ENCODE measurements around the gene GDPGP1. TPM values are rescaled to one million over a fixed set of nuclear protein-coding genes. Genes with fewer than 3 reads are reported as not detected.

GDPGP1 gene
- total and polyA plus RNA-seq, 2 donors from 2014 or later = 4.8 to 15.3 TPM

- intact Hi-C loops (cut with DNase I) = no loop called here
- Histone ChIP-seq H3K27ac (ENCODE audit: low read depth in 2 of 2, low read length in 2 of 2) (peak overlapping the region; percentile 3 to 43), H3K9me3 (ENCODE audit: control insufficient read depth in 2 of 3, insufficient read depth in 1 of 3, low read length in 3 of 3) (no peaks in the 10 kb centered on the region), H3K4me3 (ENCODE audit: low read length in 3 of 3) (no peak overlapping the region), H3K9ac (ENCODE audit: low read length in 3 of 3) (peak overlapping the region in 1 of 3 donors; percentile 65), H3K4me1 (ENCODE audit: control insufficient read depth in 2 of 3, insufficient read depth in 2 of 3, low read depth in 1 of 3, low read length in 3 of 3) (peaks cover 0 to 35% (median 26%) of the 10 kb centered on the region in 3 donors), H3K36me3 (ENCODE audit: control insufficient read depth in 2 of 3, insufficient read depth in 3 of 3, low read length in 3 of 3) (no peaks in the 10 kb centered on the region), H3K27me3 (ENCODE audit: control insufficient read depth, insufficient read depth, low read length) (no peaks in the 10 kb centered on the region)
- FAIRE-seq (no peak), DNase-seq (peak in 2 of 5 donors; percentile 27 to 28)
- TF ChIP-seq CTCF (IDR thresholded peaks at IDR 0.05; ENCODE audit: borderline replicate concordance, extremely low read depth, insufficient read depth) = no peak
These were observed 40.8 kb upstream of the GDPGP1 start for GRCh38 chr15:90192961-90193786.

- H3K9ac ChIP-seq (ENCODE audit: low read length in 3 of 3) = no peak overlapping the region
- peaks cover 0 to 34% (median 26%) of the 10 kb centered on the region in 3 donors for H3K4me1 ChIP-seq (ENCODE audit: control insufficient read depth in 2 of 3, insufficient read depth in 2 of 3, low read depth in 1 of 3, low read length in 3 of 3)
- no peaks in the 10 kb centered on the region for H3K36me3 ChIP-seq (ENCODE audit: control insufficient read depth in 2 of 3, insufficient read depth in 3 of 3, low read length in 3 of 3)
- intact Hi-C loops (cut with DNase I) = no loop called here
- DNase-seq = no peak
- H3K27ac ChIP-seq (ENCODE audit: low read depth in 2 of 2, low read length in 2 of 2) = no peak overlapping the region
- no peaks in the 10 kb centered on the region for H3K27me3 ChIP-seq (ENCODE audit: control insufficient read depth, insufficient read depth, low read length)
- H3K9me3 ChIP-seq (ENCODE audit: control insufficient read depth in 2 of 3, insufficient read depth in 1 of 3, low read length in 3 of 3) = no peaks in the 10 kb centered on the region
- H3K4me3 ChIP-seq (ENCODE audit: low read length in 3 of 3) = no peak overlapping the region
- no peak for FAIRE-seq
- no peak for TF ChIP-seq CTCF (IDR thresholded peaks at IDR 0.05; ENCODE audit: borderline replicate concordance, extremely low read depth, insufficient read depth)
These were observed 39.4 kb upstream of the GDPGP1 start for GRCh38 chr15:90194655-90195054.

GRCh38 chr15:90200534-90201129, 33.4 kb upstream of the GDPGP1 start:
- H3K4me1 ChIP-seq (ENCODE audit: control insufficient read depth in 2 of 3, insufficient read depth in 2 of 3, low read depth in 1 of 3, low read length in 3 of 3) = peaks cover 0 to 15% (median 11%) of the 10 kb centered on the region in 3 donors
- H3K9me3 ChIP-seq (ENCODE audit: control insufficient read depth in 2 of 3, insufficient read depth in 1 of 3, low read length in 3 of 3) = no peaks in the 10 kb centered on the region
- H3K4me3 ChIP-seq (ENCODE audit: low read length in 3 of 3) = peak overlapping the region; percentile 49 to 75 (median 62)
- H3K36me3 ChIP-seq (ENCODE audit: control insufficient read depth in 2 of 3, insufficient read depth in 3 of 3, low read length in 3 of 3) = peaks cover 0 to 4% (median 0%) of the 10 kb centered on the region in 3 donors
- H3K27me3 ChIP-seq (ENCODE audit: control insufficient read depth, insufficient read depth, low read length) = no peaks in the 10 kb centered on the region
- peak overlapping the region in 2 of 3 donors; percentile 35 to 77 for H3K9ac ChIP-seq (ENCODE audit: low read length in 3 of 3)
- intact Hi-C loops (cut with DNase I) = no loop called here
- DNase-seq (peak in 2 of 5 donors; percentile 74 to 77), FAIRE-seq (no peak)
- no peak for TF ChIP-seq CTCF (IDR thresholded peaks at IDR 0.05; ENCODE audit: borderline replicate concordance, extremely low read depth, insufficient read depth)
- H3K27ac ChIP-seq (ENCODE audit: low read depth in 2 of 2, low read length in 2 of 2) = peak overlapping the region; percentile 80
